H1 (cell line): ENCODE measurements around the gene ABHD15. TPM values are rescaled to one million over a fixed set of nuclear protein-coding genes. Genes with fewer than 3 reads are reported as not detected.

ENCODE experiments used
- CBX8 ChIP-seq: fragments of 300-800, 300-1000 bp; sonication (generic); IDR thresholded peaks from 2 replicates; pipeline ENCODE4 v1.7.1; 2016; ENCODE audit warnings: low read depth, low read length, borderline replicate concordance
- CREB1 ChIP-seq: IDR thresholded peaks from 2 replicates; pipeline ENCODE4 v1.6.1; 2012; ENCODE audit warnings: inconsistent platforms
- EP300 ChIP-seq, 2 experiments: IDR thresholded peaks; 1 replicate in 1 of 2; 2 replicates in 1 of 2; pipeline ENCODE4 v1.6.1; 2011 to 2012; ENCODE audit warnings: low read depth in 2 of 2, low read length in 2 of 2, mild to moderate bottlenecking in 2 of 2, borderline replicate concordance in 1 of 2, inconsistent platforms in 1 of 2, moderate library complexity in 1 of 2
- JUN ChIP-seq: IDR thresholded peaks from 2 replicates; pipeline ENCODE4 v1.6.1; 2011; ENCODE audit warnings: low read depth, mild to moderate bottlenecking, improper control_type of control experiment, low read length
- POLR2A ChIP-seq, 2 experiments: IDR thresholded peaks; 1 replicate in 1 of 2; 2 replicates in 1 of 2; pipeline ENCODE4 v1.6.1; 2011; ENCODE audit warnings: low read depth in 2 of 2, low read length in 2 of 2, mild to moderate bottlenecking in 2 of 2; ENCODE audit errors: control extremely low read depth in 1 of 2
- POU5F1 ChIP-seq: IDR thresholded peaks from 2 replicates; pipeline ENCODE4 v1.6.1; 2011; ENCODE audit warnings: low read depth, mild to moderate bottlenecking, low read length, moderate library complexity
- SRF ChIP-seq: IDR thresholded peaks from 2 replicates; pipeline ENCODE4 v1.6.1; 2011; ENCODE audit warnings: mild to moderate bottlenecking, low read depth, low read length, moderate library complexity
- TCF12 ChIP-seq: IDR thresholded peaks from 2 replicates; pipeline ENCODE4 v1.6.1; 2011; ENCODE audit warnings: low read depth, mild to moderate bottlenecking, low read length
- TEAD4 ChIP-seq: IDR thresholded peaks from 2 replicates; pipeline ENCODE4 v1.6.1; 2012; ENCODE audit warnings: low read depth, low read length, inconsistent platforms, mixed read lengths
- polyA plus RNA-seq, 7 experiments: library from polyadenylated mRNA; depleted of rRNA in 3 of 7; stranded (reverse) in 5 of 7; unstranded in 2 of 7; fragments of >200 nt in 5 of 7; fragments of 200-250 nt in 2 of 7; gene quantifications; 1 replicate in 5 of 7; 2 replicates in 1 of 7; 4 replicates in 1 of 7; pipeline versions ENCODE4 v1.2.1 to v1.2.3, GENCODE V29; 2011 to 2013; ENCODE audit warnings: missing spikeins in 2 of 7, mixed read lengths in 2 of 7
- total RNA-seq: library from RNA; stranded (reverse); fragmentation: NEBNext Ultra II Directional; extraction: Animal tissue kit (Norgen Biotek cat#: 25700); gene quantifications from 2 replicates; pipeline ENCODE4 v1.2.1, GENCODE V29; 2021
- TF ChIP-seq, protein P1 (sequence below): IDR thresholded peaks from 2 replicates; pipeline ENCODE4 v1.6.1; 2012; ENCODE audit warnings: low read length, inconsistent platforms

ABHD15 gene
- total and polyA plus RNA-seq, 2 of the 8 experiments (the other 6 are each of a cell fraction or from before 2014, with no cell fraction given), result 0.88 to 1.7 TPM

DNA sequence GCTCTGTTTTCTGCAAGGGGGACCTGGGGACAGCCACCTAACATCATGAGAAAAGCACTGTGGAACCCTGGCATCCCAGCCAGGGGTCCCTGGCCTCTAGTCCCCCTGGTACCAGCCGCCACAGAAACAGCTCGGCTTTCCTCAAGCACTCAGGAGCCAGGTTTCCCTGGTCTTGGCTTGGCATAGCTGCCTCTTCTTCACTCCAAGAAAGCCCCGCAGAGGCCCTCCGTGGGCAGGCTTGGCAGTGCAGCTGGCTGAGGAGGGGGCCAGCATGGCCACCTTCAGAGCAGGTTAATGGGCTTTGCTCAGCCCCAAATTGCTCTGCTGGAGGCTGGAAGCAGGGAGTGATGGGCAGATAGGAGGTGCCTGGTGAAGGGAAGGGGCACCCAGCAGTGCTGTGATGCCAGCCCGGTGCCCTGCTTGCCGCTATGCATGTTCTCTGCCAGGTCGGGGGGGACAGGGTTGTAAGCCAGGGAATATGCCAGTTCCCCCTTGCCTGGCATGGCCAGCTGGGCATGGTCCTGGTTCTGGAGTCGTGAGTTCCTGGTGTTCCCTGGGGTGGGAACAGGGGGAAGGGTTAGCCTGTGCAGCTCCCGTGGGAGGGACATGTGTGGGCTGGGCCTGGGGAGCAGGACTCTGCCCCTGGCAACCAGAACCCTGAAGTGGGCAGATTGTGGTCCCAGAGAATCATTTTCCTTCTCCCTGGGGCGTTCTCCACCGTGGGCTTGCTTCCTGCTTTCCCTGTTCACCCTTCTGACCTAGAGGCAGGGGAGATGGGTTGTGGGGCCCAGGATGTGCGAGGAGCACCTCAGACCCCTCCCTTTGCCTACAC, 29.3 kb upstream of the ABHD15 start (continued):
- TF ChIP-seq, protein P1, sequence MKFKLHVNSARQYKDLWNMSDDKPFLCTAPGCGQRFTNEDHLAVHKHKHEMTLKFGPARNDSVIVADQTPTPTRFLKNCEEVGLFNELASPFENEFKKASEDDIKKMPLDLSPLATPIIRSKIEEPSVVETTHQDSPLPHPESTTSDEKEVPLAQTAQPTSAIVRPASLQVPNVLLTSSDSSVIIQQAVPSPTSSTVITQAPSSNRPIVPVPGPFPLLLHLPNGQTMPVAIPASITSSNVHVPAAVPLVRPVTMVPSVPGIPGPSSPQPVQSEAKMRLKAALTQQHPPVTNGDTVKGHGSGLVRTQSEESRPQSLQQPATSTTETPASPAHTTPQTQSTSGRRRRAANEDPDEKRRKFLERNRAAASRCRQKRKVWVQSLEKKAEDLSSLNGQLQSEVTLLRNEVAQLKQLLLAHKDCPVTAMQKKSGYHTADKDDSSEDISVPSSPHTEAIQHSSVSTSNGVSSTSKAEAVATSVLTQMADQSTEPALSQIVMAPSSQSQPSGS, result no peak
- TF ChIP-seq JUN (no peak), TCF12 (no peak), TEAD4 (no peak), POLR2A (IDR thresholded peaks at IDR 0.05; ENCODE audit: control extremely low read depth in 1 of 2, low read depth in 2 of 2, low read length in 2 of 2) (no peak), POU5F1 (no peak), SRF (no peak), CBX8 (no peak), EP300 (IDR thresholded peaks at IDR 0.05; ENCODE audit: borderline replicate concordance in 1 of 2, low read depth in 2 of 2, low read length in 2 of 2) (no peak), CREB1 (no peak)
